BE2C (cell line): ENCODE results near the gene MAP1LC3B.
A peak's percentile ranks its signal among the peaks of the same experiment; 100 is the strongest.
"Not testable (repeated sequence)": the region's sequence is repeated elsewhere in the genome, so short reads cannot be mapped to it uniquely, and the experiment has no call there.

Source experiments
- DNase-seq: peaks from one replicate; pipeline ENCODE4 v3.0.0-alpha.2; 2020
- H3K27me3 ChIP-seq: fragments of 250-450 bp; sonication (Bioruptor Pico); 2 replicates; pipeline ENCODE4 v1.5.1; 2020; ENCODE audit warnings: mild to moderate bottlenecking
- H3K36me3 ChIP-seq: fragments of 250-450 bp; sonication (Bioruptor Pico); 2 replicates; pipeline ENCODE4 v1.5.1; 2020; ENCODE audit warnings: mild to moderate bottlenecking
- H3K4me1 ChIP-seq: fragments of 250-450 bp; sonication (Bioruptor Pico); 2 replicates; pipeline ENCODE4 v1.5.1; 2020
- H3K4me3 ChIP-seq: 2 replicates; pipeline ENCODE4 v1.5.1; 2011; ENCODE audit warnings: low read depth, low read length
- H3K9me3 ChIP-seq: fragments of 250-450 bp; sonication (Bioruptor Pico); 2 replicates; pipeline ENCODE4 v1.5.1; 2020
- CTCF ChIP-seq: IDR thresholded peaks from 2 replicates; pipeline ENCODE4 v1.5.1; 2012; ENCODE audit warnings: mild to moderate bottlenecking, low read depth, low read length

Gene MAP1LC3B

GRCh38 chr16:87374313-87374712 lies 17.8 kb upstream of the MAP1LC3B start:
- Histone ChIP-seq H3K4me3 (no peak overlapping the region), H3K36me3 (no peaks in the 10 kb centered on the region; the same call in none of the 2 replicates), H3K27me3 (no peaks in the 10 kb centered on the region), H3K4me1 (peaks cover 21% of the 10 kb centered on the region), H3K9me3 (no peaks in the 10 kb centered on the region)
- no peak for TF ChIP-seq CTCF
- DNase-seq: no peak

GRCh38 chr16:87375426-87376135 lies 16.6 kb upstream of the MAP1LC3B start:
- no peak for TF ChIP-seq CTCF
- H3K4me1 ChIP-seq: peaks cover 14% of the 10 kb centered on the region
- H3K27me3 ChIP-seq: no peaks in the 10 kb centered on the region
- no peak for DNase-seq
- no peaks in the 10 kb centered on the region; the same call in none of the 2 replicates for H3K36me3 ChIP-seq
- H3K4me3 ChIP-seq: no peak overlapping the region
- no peaks in the 10 kb centered on the region for H3K9me3 ChIP-seq

- Histone ChIP-seq H3K27me3 (no peaks in the 10 kb centered on the region), H3K36me3 (no peaks in the 10 kb centered on the region; the same call in none of the 2 replicates), H3K4me3 (no peak overlapping the region), H3K4me1 (peaks cover 6% of the 10 kb centered on the region), H3K9me3 (no peaks in the 10 kb centered on the region)
- DNase-seq: no peak
- TF ChIP-seq CTCF: no peak
Observed at GRCh38 chr16:87376660-87377059, 15.5 kb upstream of the MAP1LC3B start.

- H3K4me3 ChIP-seq, DNase-seq, H3K36me3 ChIP-seq, H3K4me1 ChIP-seq, H3K27me3 ChIP-seq, H3K9me3 ChIP-seq: not testable (repeated sequence)
Observed at GRCh38 chr16:87379312-87379752, 12.8 kb upstream of the MAP1LC3B start.

- Histone ChIP-seq H3K27me3 (no peaks in the 10 kb centered on the region), H3K9me3 (no peaks in the 10 kb centered on the region), H3K4me3 (no peak overlapping the region), H3K4me1 (no peaks in the 10 kb centered on the region; the same call in 1 of the 2 replicates), H3K36me3 (no peaks in the 10 kb centered on the region; the same call in 1 of the 2 replicates)
- TF ChIP-seq CTCF: no peak
- no peak for DNase-seq
Observed at GRCh38 chr16:87380403-87380802, 11.7 kb upstream of the MAP1LC3B start.

- Histone ChIP-seq H3K4me3 (no peak overlapping the region), H3K36me3 (no peaks in the 10 kb centered on the region; the same call in 1 of the 2 replicates), H3K9me3 (no peaks in the 10 kb centered on the region), H3K4me1 (no peaks in the 10 kb centered on the region; the same call in 1 of the 2 replicates), H3K27me3 (no peaks in the 10 kb centered on the region)
- TF ChIP-seq CTCF: peak; percentile 9; the same call in 1 of the 2 replicates
- DNase-seq: no peak
Observed at GRCh38 chr16:87380881-87381280, 11.3 kb upstream of the MAP1LC3B start.
